CD4-positive, alpha-beta T cell (primary cell): ENCODE measurements around the gene MAST2. TPM values are rescaled to one million over a fixed set of nuclear protein-coding genes. Genes with fewer than 3 reads are reported as not detected.
"Not testable (repeated sequence)": the region's sequence is repeated elsewhere in the genome, so short reads cannot be mapped to it uniquely, and the experiment has no call there.

Experiments
- ATAC-seq: fragments of 200-7000 bp; cut with Tn5 transposase; one replicate; pipeline ENCODE4 v1.10.0; 2022; ENCODE audit warnings: mild to moderate bottlenecking; ENCODE audit not compliant: poor library complexity
- CTCF ChIA-PET: fragments of 350-600 bp; sonication (Branson Sonifier 250); formaldehyde crosslinking; loops from one replicate; lab custom pipeline; 2021; ENCODE audit warnings: antibody characterized with exemption, inconsistent platforms; lab: Charles Lee
- POLR2A ChIA-PET: fragments of 350-600 bp; sonication (Branson Sonifier 250); formaldehyde crosslinking; loops from one replicate; lab custom pipeline; 2021; ENCODE audit warnings: antibody characterized with exemption, inconsistent platforms; lab: Charles Lee
- DNase-seq, 14 experiments: peaks; one replicate each; pipeline ENCODE4 v3.0.0-alpha.2; 2013 to 2020; ENCODE audit warnings: mixed read lengths in 2 of 14
- H3K27ac ChIP-seq, 2 donors: one replicate each; pipeline versions ENCODE4 v1.5.1 to v1.7.0; 2013; ENCODE audit warnings: low read length in 2 of 2, low read depth in 1 of 2, mild to moderate bottlenecking in 1 of 2
- H3K27me3 ChIP-seq, 2 experiments: 1 replicate in 1 of 2; 2 replicates in 1 of 2; pipeline versions ENCODE4 v1.6.1 to v1.7.0; 2013; ENCODE audit warnings: low read length in 2 of 2, control low read depth in 1 of 2, mild to moderate bottlenecking in 1 of 2, moderate library complexity in 1 of 2; ENCODE audit not compliant: insufficient read depth in 2 of 2, control insufficient read depth in 1 of 2
- H3K36me3 ChIP-seq: one replicate; pipeline ENCODE4 v1.6.1; 2013; ENCODE audit warnings: low read length, control low read depth; ENCODE audit not compliant: insufficient read depth
- H3K4me1 ChIP-seq: one replicate; pipeline ENCODE4 v1.6.1; 2013; ENCODE audit warnings: low read length, control low read depth; ENCODE audit not compliant: insufficient read depth
- H3K4me3 ChIP-seq: one replicate; pipeline ENCODE4 v1.5.1; 2013; ENCODE audit warnings: mild to moderate bottlenecking, low read length, moderate library complexity
- H3K9me3 ChIP-seq, 2 experiments: 1 replicate in 1 of 2; 2 replicates in 1 of 2; pipeline versions ENCODE4 v1.6.1 to v1.7.0; 2013; ENCODE audit warnings: low read length in 2 of 2, mild to moderate bottlenecking in 2 of 2, control low read depth in 1 of 2, moderate library complexity in 1 of 2; ENCODE audit not compliant: control insufficient read depth in 1 of 2, insufficient read depth in 1 of 2
- H3K27ac Mint-ChIP-seq: one replicate; pipeline ENCODE4 v1.8.0; 2020; ENCODE audit warnings: mixed read lengths
- H3K27me3 Mint-ChIP-seq: one replicate; pipeline ENCODE4 v1.8.0; 2021; ENCODE audit warnings: mixed read lengths
- H3K36me3 Mint-ChIP-seq: one replicate; pipeline ENCODE4 v1.8.0; 2021; ENCODE audit warnings: low read depth, mixed read lengths
- H3K4me1 Mint-ChIP-seq: one replicate; pipeline ENCODE4 v1.8.0; 2021; ENCODE audit warnings: low read depth, mixed read lengths
- H3K4me3 Mint-ChIP-seq: one replicate; pipeline ENCODE4 v1.8.0; 2020; ENCODE audit warnings: mild to moderate bottlenecking, mixed read lengths
- H3K9me3 Mint-ChIP-seq: one replicate; pipeline ENCODE4 v1.8.0; 2020; ENCODE audit warnings: mixed read lengths
- intact Hi-C, 2 experiments: fragments of 100-400 bp; cut with DNase I in 1 of 2; cut with micrococcal nuclease in 1 of 2; formaldehyde crosslinking; loops; one replicate each; pipeline versions ENCODE4 v1.15.1 to v1.9.0; 2023 to 2025; cut with DNase I, micrococcal nuclease
- total RNA-seq, 174 experiments: library from RNA in 2 of 174; stranded (reverse) in 2 of 174; gene quantifications; one replicate each; pipeline ENCODE4 v1.2.3 and lab custom pipeline; 2021 to 2026
- TF ChIP-seq, protein P1 (sequence below): fragments of 200-600 bp; IDR thresholded peaks from one replicate; pipeline ENCODE4 v1.8.0; 2022; ENCODE audit warnings: antibody characterized with exemption, mild to moderate bottlenecking

Gene MAST2
- total RNA-seq, 2 experiments from 2014 or later: 5.7 to 6.5 TPM

DNA sequence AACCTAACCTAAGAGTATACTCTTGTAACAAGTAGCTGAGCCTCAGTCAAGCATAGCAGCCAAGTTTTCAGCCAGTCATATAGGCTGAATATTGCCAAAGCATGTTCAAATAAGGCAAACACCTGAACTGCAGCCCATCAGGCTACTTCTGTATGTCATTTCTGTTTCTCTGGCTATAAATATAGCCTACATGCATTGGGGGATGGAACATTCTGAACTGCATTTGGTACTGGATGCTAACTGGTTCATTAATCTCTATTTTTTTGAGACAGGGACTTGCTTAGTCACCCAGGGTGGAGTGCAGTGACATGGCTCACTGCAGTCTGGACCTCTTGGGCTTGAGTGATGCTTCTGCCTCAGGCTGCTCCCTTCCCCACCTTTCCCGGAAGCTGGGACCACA is 37.3 kb downstream of the MAST2 start:
- Mint-ChIP-seq H3K27me3 (no peaks in the 10 kb centered on the region), H3K36me3 (no peaks in the 10 kb centered on the region), H3K4me1 (no peaks in the 10 kb centered on the region), H3K9me3 (no peaks in the 10 kb centered on the region), H3K4me3 (no peak overlapping the region), H3K27ac (no peak overlapping the region)
- no peak for ATAC-seq
- TF ChIP-seq, protein P1, sequence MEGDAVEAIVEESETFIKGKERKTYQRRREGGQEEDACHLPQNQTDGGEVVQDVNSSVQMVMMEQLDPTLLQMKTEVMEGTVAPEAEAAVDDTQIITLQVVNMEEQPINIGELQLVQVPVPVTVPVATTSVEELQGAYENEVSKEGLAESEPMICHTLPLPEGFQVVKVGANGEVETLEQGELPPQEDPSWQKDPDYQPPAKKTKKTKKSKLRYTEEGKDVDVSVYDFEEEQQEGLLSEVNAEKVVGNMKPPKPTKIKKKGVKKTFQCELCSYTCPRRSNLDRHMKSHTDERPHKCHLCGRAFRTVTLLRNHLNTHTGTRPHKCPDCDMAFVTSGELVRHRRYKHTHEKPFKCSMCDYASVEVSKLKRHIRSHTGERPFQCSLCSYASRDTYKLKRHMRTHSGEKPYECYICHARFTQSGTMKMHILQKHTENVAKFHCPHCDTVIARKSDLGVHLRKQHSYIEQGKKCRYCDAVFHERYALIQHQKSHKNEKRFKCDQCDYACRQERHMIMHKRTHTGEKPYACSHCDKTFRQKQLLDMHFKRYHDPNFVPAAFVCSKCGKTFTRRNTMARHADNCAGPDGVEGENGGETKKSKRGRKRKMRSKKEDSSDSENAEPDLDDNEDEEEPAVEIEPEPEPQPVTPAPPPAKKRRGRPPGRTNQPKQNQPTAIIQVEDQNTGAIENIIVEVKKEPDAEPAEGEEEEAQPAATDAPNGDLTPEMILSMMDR: no peak
- H3K27me3 ChIP-seq: no peaks in the 10 kb centered on the region
- no peak for DNase-seq
- no peak overlapping the region for H3K4me3 ChIP-seq
- no peaks in the 10 kb centered on the region for H3K4me1 ChIP-seq
- intact Hi-C loops: no loop called here
- POLR2A ChIA-PET: no interaction called here
- no peaks in the 10 kb centered on the region for H3K36me3 ChIP-seq
- CTCF ChIA-PET: no interaction called here
- H3K9me3 ChIP-seq: no peaks in the 10 kb centered on the region
- no peak overlapping the region for H3K27ac ChIP-seq

- Histone ChIP-seq H3K4me3 (no peak overlapping the region), H3K9me3 (no peaks in the 10 kb centered on the region), H3K27me3 (no peaks in the 10 kb centered on the region), H3K4me1 (no peaks in the 10 kb centered on the region), H3K27ac (no peak overlapping the region), H3K36me3 (no peaks in the 10 kb centered on the region)
- H3K9me3 Mint-ChIP-seq: no peaks in the 10 kb centered on the region
- ChIA-PET POLR2A (no interaction called here), CTCF (no interaction called here)
- DNase-seq (no peak), ATAC-seq (no peak)
- H3K4me3 Mint-ChIP-seq: no peak overlapping the region
- intact Hi-C loops: no loop called here
- H3K27me3 Mint-ChIP-seq: no peaks in the 10 kb centered on the region
- H3K27ac Mint-ChIP-seq: no peak overlapping the region
- no peaks in the 10 kb centered on the region for H3K36me3 Mint-ChIP-seq
- TF ChIP-seq, protein P1: no peak
- no peaks in the 10 kb centered on the region for H3K4me1 Mint-ChIP-seq
Measured at GRCh38 chr1:45842786-45843185, 39.4 kb downstream of the MAST2 start.

DNA sequence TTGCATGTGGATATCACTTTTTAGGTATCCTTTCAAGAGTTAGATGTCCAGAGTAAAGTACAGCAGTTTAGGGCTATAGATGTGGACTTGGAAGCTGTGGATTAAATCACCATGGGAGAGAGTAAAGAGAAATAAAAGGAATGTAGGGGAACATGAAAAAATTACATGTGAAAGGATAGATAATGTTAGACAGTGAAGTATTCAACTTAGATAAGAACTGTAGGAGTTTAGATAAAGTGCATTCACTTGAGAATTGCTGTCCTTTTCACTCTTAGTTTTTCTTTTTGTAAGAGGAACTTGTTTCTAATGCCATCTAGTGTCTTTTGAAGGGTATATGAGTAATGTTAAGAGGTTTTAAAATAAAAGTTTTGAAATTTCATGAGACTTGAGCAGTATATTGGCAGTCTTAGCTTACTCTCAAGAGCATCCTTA is 40.1 kb downstream of the MAST2 start:
- no peaks in the 10 kb centered on the region for H3K9me3 Mint-ChIP-seq
- intact Hi-C loops: no loop called here
- no peak overlapping the region for H3K4me3 Mint-ChIP-seq
- H3K27ac Mint-ChIP-seq: no peak overlapping the region
- DNase-seq: peak in 1 of 14 experiments; percentile 7
- Histone ChIP-seq H3K27ac (no peak overlapping the region), H3K27me3 (no peaks in the 10 kb centered on the region), H3K36me3 (no peaks in the 10 kb centered on the region), H3K4me3 (no peak overlapping the region), H3K9me3 (no peaks in the 10 kb centered on the region), H3K4me1 (no peaks in the 10 kb centered on the region)
- H3K36me3 Mint-ChIP-seq: peaks cover 2% of the 10 kb centered on the region
- ChIA-PET CTCF (no interaction called here), POLR2A (no interaction called here)
- TF ChIP-seq, protein P1: no peak
- no peaks in the 10 kb centered on the region for H3K27me3 Mint-ChIP-seq
- no peak for ATAC-seq
- H3K4me1 Mint-ChIP-seq: no peaks in the 10 kb centered on the region

DNA sequence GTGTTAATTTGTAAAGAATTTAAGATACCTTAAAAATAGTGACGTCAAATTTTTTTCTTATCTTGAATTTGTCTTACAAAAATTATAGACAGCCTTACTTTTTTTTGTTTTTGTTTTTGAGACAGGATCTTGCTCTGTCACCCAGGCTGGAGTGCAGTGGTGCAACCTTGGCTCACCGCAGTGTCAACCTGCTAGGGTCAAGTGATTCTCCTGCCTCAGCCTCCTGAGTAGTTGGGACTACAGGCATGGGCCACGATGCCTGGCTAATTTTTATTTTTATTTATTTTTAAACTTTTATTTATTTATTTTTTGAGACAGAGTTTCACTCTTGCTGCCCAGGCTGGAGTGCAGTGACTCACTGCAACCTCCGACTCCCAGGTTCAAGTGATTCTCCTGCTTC is 40.6 kb downstream of the MAST2 start:
- H3K4me1 ChIP-seq, H3K9me3 Mint-ChIP-seq, H3K36me3 ChIP-seq, POLR2A ChIA-PET, ATAC-seq, H3K27me3 ChIP-seq, DNase-seq, H3K36me3 Mint-ChIP-seq, CTCF ChIA-PET, H3K9me3 ChIP-seq, H3K4me3 Mint-ChIP-seq, intact Hi-C loops, H3K4me3 ChIP-seq, H3K27me3 Mint-ChIP-seq, H3K4me1 Mint-ChIP-seq, H3K27ac Mint-ChIP-seq, H3K27ac ChIP-seq: not testable (repeated sequence)
